HepG2 (cell line): ENCODE measurements around the gene PAXX. TPM values are rescaled to one million over a fixed set of nuclear protein-coding genes. Genes with fewer than 3 reads are reported as not detected.

Experiments used
- ATAC-seq: fragments of 200-7000 bp; cut with Tn5 transposase; 3 replicates; pipeline ENCODE4 v1.9.1; 2020; ENCODE audit warnings: mild to moderate bottlenecking, moderate library complexity
- BruUV-seq: library from RNA; stranded (reverse); fragments of 400-500 nt; replicated peaks from 2 replicates; lab custom pipeline; 2021; lab: Mats Ljungman, UMichigan
- CTCF ChIA-PET: fragments of 300-600 bp; formaldehyde crosslinking; extraction: SDS; loops from one replicate; lab custom pipeline; 2021; ENCODE audit warnings: low total read pairs, inconsistent platforms, low intra/inter-chr PET ratio; lab: Yijun Ruan, JAX
- POLR2A ChIA-PET: fragments of 350-600 bp; sonication (Branson Sonifier 250); formaldehyde crosslinking; loops from one replicate; lab custom pipeline; 2020; ENCODE audit warnings: antibody characterized with exemption, inconsistent platforms; lab: Yijun Ruan, JAX
- DNase-seq: peaks from one replicate; pipeline ENCODE4 v3.0.0-alpha.2; 2015; ENCODE audit warnings: low spot score
- FAIRE-seq: peaks from 3 replicates; lab custom pipeline; 2011; peaks lifted over from hg19 to GRCh38; lab: Jason Lieb, UNC
- H2AFZ ChIP-seq: one replicate; pipeline ENCODE4 v1.6.1; 2011; ENCODE audit warnings: low read length, inconsistent platforms
- H3K27ac ChIP-seq: fragments of 300-600 bp; 3 replicates; pipeline ENCODE4 v1.8.0; 2011; ENCODE audit warnings: mixed run types, mild to moderate bottlenecking, mixed read lengths, low read length, inconsistent platforms; ENCODE audit not compliant: insufficient read depth; ENCODE audit errors: extremely low read length
- H3K27me3 ChIP-seq, 2 experiments: fragments of 200-600 bp in 1 of 2; 2 replicates in 1 of 2; 3 replicates in 1 of 2; pipeline versions ENCODE4 v1.6.0 to v1.8.0; 2011; ENCODE audit warnings: low read length in 2 of 2, mild to moderate bottlenecking in 2 of 2, moderate library complexity in 2 of 2, inconsistent platforms in 1 of 2; ENCODE audit not compliant: insufficient read depth in 2 of 2, control insufficient read depth in 1 of 2
- H3K36me3 ChIP-seq, 2 experiments: fragments of 200-600 bp in 1 of 2; replicated peaks in 1 of 2; 2 replicates in 1 of 2; 3 replicates in 1 of 2; pipeline versions ENCODE4 v1.5.1 to v1.8.0; 2011; ENCODE audit warnings: low read length in 2 of 2, inconsistent platforms in 1 of 2; ENCODE audit not compliant: insufficient read depth in 2 of 2, control insufficient read depth in 1 of 2
- H3K4me1 ChIP-seq: 2 replicates; pipeline ENCODE4 v1.5.1; 2012; ENCODE audit warnings: low read length, inconsistent platforms; ENCODE audit not compliant: insufficient read depth
- H3K4me2 ChIP-seq: 2 replicates; pipeline ENCODE4 v1.6.0; 2011; ENCODE audit warnings: low read depth, low read length, inconsistent platforms
- H3K4me3 ChIP-seq, 3 experiments: fragments of 200-600 bp in 1 of 3; sonication (generic), shearing (Covaris generic) in 1 of 3; replicated peaks in 1 of 3; 2 replicates each; pipeline ENCODE4 v1.5.1; 2011 to 2016; ENCODE audit warnings: low read length in 3 of 3, inconsistent platforms in 2 of 3, low read depth in 2 of 3, mild to moderate bottlenecking in 2 of 3, control low read depth in 1 of 3, mixed read lengths in 1 of 3; ENCODE audit not compliant: insufficient read depth in 1 of 3
- H3K79me2 ChIP-seq: one replicate; pipeline ENCODE4 v1.6.1; 2011; ENCODE audit warnings: low read length, inconsistent platforms; ENCODE audit not compliant: insufficient read depth
- H3K9ac ChIP-seq: 2 replicates; pipeline ENCODE4 v1.6.0; 2011; ENCODE audit warnings: mild to moderate bottlenecking, low read depth, low read length, inconsistent platforms; ENCODE audit not compliant: insufficient read depth
- H3K9me3 ChIP-seq: 2 replicates; pipeline ENCODE4 v1.5.1; 2012; ENCODE audit warnings: mild to moderate bottlenecking, low read length
- H4K20me1 ChIP-seq: 2 replicates; pipeline ENCODE4 v1.6.0; 2011; ENCODE audit warnings: inconsistent platforms, mild to moderate bottlenecking, low read length, moderate library complexity; ENCODE audit not compliant: insufficient read depth
- NR1H2 ChIP-seq: sonication (generic); formaldehyde crosslinking; IDR thresholded peaks from 2 replicates; pipeline ENCODE4 v1.8.1; 2022; ENCODE audit warnings: low read depth, missing genetic modification reagents, borderline replicate concordance
- NR2C2 ChIP-seq: sonication (generic); formaldehyde crosslinking; IDR thresholded peaks from 2 replicates; pipeline ENCODE4 v1.4.0; 2020; ENCODE audit warnings: missing genetic modification reagents, mild to moderate bottlenecking, moderate library complexity, borderline replicate concordance
- SPEN ChIP-seq: sonication (generic); formaldehyde crosslinking; IDR thresholded peaks from 2 replicates; pipeline ENCODE4 v1.5.1; 2020; ENCODE audit warnings: low read depth, mild to moderate bottlenecking, missing genetic modification reagents
- TBL1XR1 ChIP-seq: fragments of 150-350 bp; IDR thresholded peaks from 2 replicates; pipeline ENCODE4 v1.6.1; 2014; ENCODE audit warnings: borderline replicate concordance, low read length; ENCODE audit not compliant: partially characterized antibody
- WGBS: methylation state at CpG from one replicate; pipeline ENCODE4 v1.1.6; 2017; ENCODE audit warnings: low lambda C conversion rate; 5-methylcytosine and 5-hydroxymethylcytosine counted together
- in situ Hi-C: cut with HindIII; loops from 2 replicates; pipeline ENCODE4 v1.10.0; 2017; ENCODE audit warnings: low pct_unique_long_range_greater_than_20kb; ENCODE audit not compliant: extremely low pct_ligation_motif_present
- intact Hi-C: fragments of 100-400 bp; cut with micrococcal nuclease; formaldehyde crosslinking; loops from one replicate; pipeline ENCODE4 v1.10.0; 2022; ENCODE audit not compliant: unreplicated experiment
- polyA plus RNA-seq, 8 experiments: library from polyadenylated mRNA; depleted of rRNA in 3 of 8; stranded (reverse) in 7 of 8; unstranded in 1 of 8; fragments of >200 nt; fragmentation: Illumina TruSeq in 4 of 8; extraction: Trizol in 4 of 8; gene quantifications; 2 replicates each; pipeline versions ENCODE4 v1.2.1 to v1.2.3, GENCODE V29; 2011 to 2016; ENCODE audit warnings: low read depth in 4 of 8, missing spikeins in 1 of 8, mixed read lengths in 1 of 8; ENCODE audit not compliant: insufficient read depth in 1 of 8
- total RNA-seq, 5 experiments: library from RNA; depleted of rRNA; stranded (reverse); fragments of >200 nt; fragmentation: Illumina TruSeq; extraction: Trizol; gene quantifications; 2 replicates each; pipeline ENCODE4 v1.2.3, GENCODE V29; 2016; ENCODE audit warnings: low read depth in 1 of 5
- TF ChIP-seq, protein P1 (sequence below): sonication (generic); formaldehyde crosslinking; IDR thresholded peaks from 2 replicates; pipeline ENCODE4 v1.9.0; 2022; ENCODE audit warnings: missing genetic modification reagents, mild to moderate bottlenecking, borderline replicate concordance
- TF ChIP-seq, protein P2 (sequence below): sonication (generic); formaldehyde crosslinking; IDR thresholded peaks from 2 replicates; pipeline ENCODE4 v1.4.0; 2020; ENCODE audit warnings: missing genetic modification reagents
- TF ChIP-seq, protein P3 (sequence below): sonication (generic); formaldehyde crosslinking; IDR thresholded peaks from 2 replicates; pipeline ENCODE4 v1.5.0; 2020; ENCODE audit warnings: missing genetic modification reagents
- TF ChIP-seq, protein P4 (sequence below), 2 experiments: fragments of 450-650 bp in 1 of 2; sonication (generic) in 1 of 2; formaldehyde crosslinking in 1 of 2; IDR thresholded peaks; 2 replicates each; pipeline versions ENCODE4 v1.6.1 to v1.8.0; 2016 to 2022; ENCODE audit warnings: antibody characterized with exemption in 1 of 2, mild to moderate bottlenecking in 1 of 2, missing genetic modification reagents in 1 of 2

Gene PAXX
- total and polyA plus RNA-seq, 2 of the 13 experiments (the other 11 are each of a cell fraction or from before 2014, with no cell fraction given): 14.0 to 31.9 TPM

DNA sequence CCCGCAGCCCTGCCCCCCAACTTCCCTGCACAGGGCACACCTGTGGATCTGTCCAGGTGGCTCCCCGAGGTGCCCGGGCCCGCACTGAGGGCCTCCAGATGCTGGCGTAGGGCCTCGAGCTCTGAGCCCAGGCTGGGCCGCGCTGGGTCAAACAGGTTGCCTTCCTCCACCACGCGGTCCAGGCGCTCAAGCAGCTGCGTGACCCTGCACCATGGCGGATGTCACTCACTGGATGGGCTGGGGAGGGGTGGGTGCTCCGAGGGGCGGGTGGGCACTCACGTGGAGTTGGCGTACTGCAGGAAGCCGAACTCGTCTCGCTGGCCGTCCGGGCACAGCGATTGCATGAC lies 30.4 kb downstream of the PAXX start:
- no TSS peak for BruUV-seq
- Histone ChIP-seq H3K27ac (peak overlapping the region; percentile 36), H3K9ac (peak overlapping the region; percentile 11; the same call in 1 of the 2 replicates), H3K4me1 (peaks cover 61% of the 10 kb centered on the region), H4K20me1 (no peaks in the 10 kb centered on the region), H3K4me3 (no peak overlapping the region; a peak in 1 of 6 replicates), H3K27me3 (peaks cover 0 to 5% of the 10 kb centered on the region in 2 experiments; a peak in 1 of 5 replicates), H3K36me3 (no peaks in the 10 kb centered on the region), H3K4me2 (peak overlapping the region; percentile 45; the same call in 1 of the 2 replicates), H3K79me2 (no peaks in the 10 kb centered on the region), H3K9me3 (no peaks in the 10 kb centered on the region), H2AFZ (no peak overlapping the region)
- ATAC-seq (peak; percentile 3; the same call in 2 of the 3 replicates), DNase-seq (no peak), FAIRE-seq (no peak)
- POLR2A ChIA-PET: interaction anchor here (0.7 to 1.7 kb wide), 8 partner anchors 9 to 223 kb away, joined by 3 to 6 read pairs (median 4); partner anchors contain the start of genes CLIC3, FUT7 and PAXX
- intact Hi-C loops (no loop called here), in situ Hi-C loops (no loop called here)
- CTCF ChIA-PET: no interaction called here
- WGBS: 81% methylated on average over 22 of the region's 23 CpGs
- TF ChIP-seq NR2C2 (CRISPR knock-in tag): no peak; the same call in 1 of the 2 replicates
- TF ChIP-seq TBL1XR1: no peak
- TF ChIP-seq, protein P1, sequence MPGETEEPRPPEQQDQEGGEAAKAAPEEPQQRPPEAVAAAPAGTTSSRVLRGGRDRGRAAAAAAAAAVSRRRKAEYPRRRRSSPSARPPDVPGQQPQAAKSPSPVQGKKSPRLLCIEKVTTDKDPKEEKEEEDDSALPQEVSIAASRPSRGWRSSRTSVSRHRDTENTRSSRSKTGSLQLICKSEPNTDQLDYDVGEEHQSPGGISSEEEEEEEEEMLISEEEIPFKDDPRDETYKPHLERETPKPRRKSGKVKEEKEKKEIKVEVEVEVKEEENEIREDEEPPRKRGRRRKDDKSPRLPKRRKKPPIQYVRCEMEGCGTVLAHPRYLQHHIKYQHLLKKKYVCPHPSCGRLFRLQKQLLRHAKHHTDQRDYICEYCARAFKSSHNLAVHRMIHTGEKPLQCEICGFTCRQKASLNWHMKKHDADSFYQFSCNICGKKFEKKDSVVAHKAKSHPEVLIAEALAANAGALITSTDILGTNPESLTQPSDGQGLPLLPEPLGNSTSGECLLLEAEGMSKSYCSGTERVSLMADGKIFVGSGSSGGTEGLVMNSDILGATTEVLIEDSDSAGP (CRISPR knock-in tag): 0 out of 2 replicates have a peak, but pooled peaks have one; percentile 10
- TF ChIP-seq, protein P2, sequence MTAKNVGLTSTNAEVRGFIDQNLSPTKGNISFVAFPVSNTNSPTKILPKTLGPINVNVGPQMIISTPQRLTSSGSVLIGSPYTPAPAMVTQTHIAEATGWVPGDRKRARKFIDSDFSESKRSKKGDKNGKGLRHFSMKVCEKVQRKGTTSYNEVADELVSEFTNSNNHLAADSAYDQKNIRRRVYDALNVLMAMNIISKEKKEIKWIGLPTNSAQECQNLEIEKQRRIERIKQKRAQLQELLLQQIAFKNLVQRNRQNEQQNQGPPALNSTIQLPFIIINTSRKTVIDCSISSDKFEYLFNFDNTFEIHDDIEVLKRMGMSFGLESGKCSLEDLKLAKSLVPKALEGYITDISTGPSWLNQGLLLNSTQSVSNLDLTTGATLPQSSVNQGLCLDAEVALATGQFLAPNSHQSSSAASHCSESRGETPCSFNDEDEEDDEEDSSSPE: no peak
- TF ChIP-seq, protein P3, sequence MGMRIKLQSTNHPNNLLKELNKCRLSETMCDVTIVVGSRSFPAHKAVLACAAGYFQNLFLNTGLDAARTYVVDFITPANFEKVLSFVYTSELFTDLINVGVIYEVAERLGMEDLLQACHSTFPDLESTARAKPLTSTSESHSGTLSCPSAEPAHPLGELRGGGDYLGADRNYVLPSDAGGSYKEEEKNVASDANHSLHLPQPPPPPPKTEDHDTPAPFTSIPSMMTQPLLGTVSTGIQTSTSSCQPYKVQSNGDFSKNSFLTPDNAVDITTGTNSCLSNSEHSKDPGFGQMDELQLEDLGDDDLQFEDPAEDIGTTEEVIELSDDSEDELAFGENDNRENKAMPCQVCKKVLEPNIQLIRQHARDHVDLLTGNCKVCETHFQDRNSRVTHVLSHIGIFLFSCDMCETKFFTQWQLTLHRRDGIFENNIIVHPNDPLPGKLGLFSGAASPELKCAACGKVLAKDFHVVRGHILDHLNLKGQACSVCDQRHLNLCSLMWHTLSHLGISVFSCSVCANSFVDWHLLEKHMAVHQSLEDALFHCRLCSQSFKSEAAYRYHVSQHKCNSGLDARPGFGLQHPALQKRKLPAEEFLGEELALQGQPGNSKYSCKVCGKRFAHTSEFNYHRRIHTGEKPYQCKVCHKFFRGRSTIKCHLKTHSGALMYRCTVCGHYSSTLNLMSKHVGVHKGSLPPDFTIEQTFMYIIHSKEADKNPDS (CRISPR knock-in tag): 0 out of 2 replicates have a peak, but pooled peaks have one; percentile 30
- TF ChIP-seq SPEN (CRISPR knock-in tag): no peak
- no peak for TF ChIP-seq NR1H2 (CRISPR knock-in tag)
- TF ChIP-seq, protein P4, sequence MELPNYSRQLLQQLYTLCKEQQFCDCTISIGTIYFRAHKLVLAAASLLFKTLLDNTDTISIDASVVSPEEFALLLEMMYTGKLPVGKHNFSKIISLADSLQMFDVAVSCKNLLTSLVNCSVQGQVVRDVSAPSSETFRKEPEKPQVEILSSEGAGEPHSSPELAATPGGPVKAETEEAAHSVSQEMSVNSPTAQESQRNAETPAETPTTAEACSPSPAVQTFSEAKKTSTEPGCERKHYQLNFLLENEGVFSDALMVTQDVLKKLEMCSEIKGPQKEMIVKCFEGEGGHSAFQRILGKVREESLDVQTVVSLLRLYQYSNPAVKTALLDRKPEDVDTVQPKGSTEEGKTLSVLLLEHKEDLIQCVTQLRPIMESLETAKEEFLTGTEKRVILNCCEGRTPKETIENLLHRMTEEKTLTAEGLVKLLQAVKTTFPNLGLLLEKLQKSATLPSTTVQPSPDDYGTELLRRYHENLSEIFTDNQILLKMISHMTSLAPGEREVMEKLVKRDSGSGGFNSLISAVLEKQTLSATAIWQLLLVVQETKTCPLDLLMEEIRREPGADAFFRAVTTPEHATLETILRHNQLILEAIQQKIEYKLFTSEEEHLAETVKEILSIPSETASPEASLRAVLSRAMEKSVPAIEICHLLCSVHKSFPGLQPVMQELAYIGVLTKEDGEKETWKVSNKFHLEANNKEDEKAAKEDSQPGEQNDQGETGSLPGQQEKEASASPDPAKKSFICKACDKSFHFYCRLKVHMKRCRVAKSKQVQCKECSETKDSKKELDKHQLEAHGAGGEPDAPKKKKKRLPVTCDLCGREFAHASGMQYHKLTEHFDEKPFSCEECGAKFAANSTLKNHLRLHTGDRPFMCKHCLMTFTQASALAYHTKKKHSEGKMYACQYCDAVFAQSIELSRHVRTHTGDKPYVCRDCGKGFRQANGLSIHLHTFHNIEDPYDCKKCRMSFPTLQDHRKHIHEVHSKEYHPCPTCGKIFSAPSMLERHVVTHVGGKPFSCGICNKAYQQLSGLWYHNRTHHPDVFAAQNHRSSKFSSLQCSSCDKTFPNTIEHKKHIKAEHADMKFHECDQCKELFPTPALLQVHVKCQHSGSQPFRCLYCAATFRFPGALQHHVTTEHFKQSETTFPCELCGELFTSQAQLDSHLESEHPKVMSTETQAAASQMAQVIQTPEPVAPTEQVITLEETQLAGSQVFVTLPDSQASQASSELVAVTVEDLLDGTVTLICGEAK (IDR thresholded peaks at IDR 0.05): no peak
- TF ChIP-seq, protein P4 (CRISPR knock-in tag; IDR thresholded peaks at IDR 0.05): no peak
